ENCODE results near the gene CIRBP. TPM values are rescaled to one million over a fixed set of nuclear protein-coding genes. Genes with fewer than 3 reads are reported as not detected.
A peak's percentile ranks its signal among the peaks of the same experiment; 100 is the strongest.

Gene CIRBP
- total RNA-seq, 5 donors from 2014 or later (not counting 1 experiment from before 2014, with no cell fraction given): 477 to 682 (median 657) TPM

GRCh38 chr19:1313695-1314613 is 44.8 kb downstream of the CIRBP start:
- POLR2A ChIA-PET: no interaction called here
- Mint-ChIP-seq H3K4me3 (no peak overlapping the region), H3K27ac (no peak overlapping the region), H3K27me3 (peaks cover 13 to 35% of the 10 kb centered on the region in 2 donors), H3K36me3 (no peaks in the 10 kb centered on the region), H3K9me3 (no peaks in the 10 kb centered on the region), H3K4me1 (peaks cover 0 to 3% (median 0%) of the 10 kb centered on the region in 3 donors)
- Histone ChIP-seq H3K27me3 (replicated peaks in 1 of 2; ENCODE audit: control insufficient read depth in 2 of 2, extremely low read depth in 1 of 2, insufficient read depth in 2 of 2, low read length in 1 of 2) (peaks cover 0 to 85% of the 10 kb centered on the region in 2 experiments), H3K4me3 (ENCODE audit: control insufficient read depth in 1 of 2, extremely low read depth in 1 of 2, low read length in 1 of 2) (no peak overlapping the region), H3K4me1 (ENCODE audit: control insufficient read depth in 1 of 2, extremely low read depth in 1 of 2, insufficient read depth in 2 of 2, low read length in 2 of 2) (peaks cover 0 to 11% of the 10 kb centered on the region in 2 experiments), H3K36me3 (ENCODE audit: control insufficient read depth in 2 of 2, extremely low read depth in 1 of 2, insufficient read depth in 1 of 2, low read length in 1 of 2) (no peaks in the 10 kb centered on the region), H3K9me3 (no peaks in the 10 kb centered on the region), H3K27ac (ENCODE audit: low read length) (no peak overlapping the region)
- WGBS (ENCODE audit: insufficient coverage): 84% methylated on average over 29 of the region's 32 CpGs
- ATAC-seq (replicated peaks in 1 of 4) (no peak), DNase-seq (no peak)
- CTCF ChIA-PET: interaction anchor here in 1 of 2 donors (0.5 kb wide), 1 partner anchor 54 kb away, joined by 3 read pairs; no protein-coding TSS in a partner anchor

- no peaks in the 10 kb centered on the region for H3K36me3 ChIP-seq (ENCODE audit: control insufficient read depth in 2 of 2, extremely low read depth in 1 of 2, insufficient read depth in 1 of 2, low read length in 1 of 2)
- CTCF ChIA-PET: interaction anchor here in 1 of 2 donors (0.7 kb wide), 1 partner anchor 49 kb away, joined by 5 read pairs; no protein-coding TSS in a partner anchor
- no peak overlapping the region for H3K27ac ChIP-seq (ENCODE audit: low read length)
- Mint-ChIP-seq H3K27ac (no peak overlapping the region), H3K27me3 (peaks cover 13 to 45% of the 10 kb centered on the region in 2 donors), H3K9me3 (no peaks in the 10 kb centered on the region), H3K36me3 (no peaks in the 10 kb centered on the region), H3K4me1 (peaks cover 0 to 3% (median 0%) of the 10 kb centered on the region in 3 donors), H3K4me3 (peak overlapping the region in 1 of 3 donors; percentile 17)
- no peak overlapping the region for H3K4me3 ChIP-seq (ENCODE audit: control insufficient read depth in 1 of 2, extremely low read depth in 1 of 2, low read length in 1 of 2)
- H3K4me1 ChIP-seq (ENCODE audit: control insufficient read depth in 1 of 2, extremely low read depth in 1 of 2, insufficient read depth in 2 of 2, low read length in 2 of 2): peaks cover 0 to 13% of the 10 kb centered on the region in 2 experiments
- POLR2A ChIA-PET: no interaction called here
- 10% methylated on average over 53 of the region's 58 CpGs for WGBS (ENCODE audit: insufficient coverage)
- ATAC-seq (replicated peaks in 1 of 4) (peak; percentile 55 to 69 (median 62)), DNase-seq (peak in 9 of 35 experiments; percentile 8 to 44 (median 20))
- no peaks in the 10 kb centered on the region for H3K9me3 ChIP-seq
- H3K27me3 ChIP-seq (replicated peaks in 1 of 2; ENCODE audit: control insufficient read depth in 2 of 2, extremely low read depth in 1 of 2, insufficient read depth in 2 of 2, low read length in 1 of 2): peaks cover 0 to 85% of the 10 kb centered on the region in 2 experiments
Measured at GRCh38 chr19:1315470-1316166, 46.5 kb downstream of the CIRBP start.

GRCh38 chr19:1316466-1316865 is 47.3 kb downstream of the CIRBP start:
- POLR2A ChIA-PET: no interaction called here

GRCh38 chr19:1317274-1318003 is 48.3 kb downstream of the CIRBP start:
- H3K27ac ChIP-seq (ENCODE audit: low read length): no peak overlapping the region
- no peaks in the 10 kb centered on the region for H3K9me3 ChIP-seq
- Mint-ChIP-seq H3K27ac (no peak overlapping the region), H3K4me1 (peaks cover 0 to 3% (median under 1%) of the 10 kb centered on the region in 3 donors), H3K4me3 (no peak overlapping the region), H3K36me3 (no peaks in the 10 kb centered on the region), H3K9me3 (no peaks in the 10 kb centered on the region), H3K27me3 (peaks cover 18 to 53% of the 10 kb centered on the region in 2 donors)
- DNase-seq: no peak
- no peak overlapping the region for H3K4me3 ChIP-seq (ENCODE audit: control insufficient read depth in 1 of 2, extremely low read depth in 1 of 2, low read length in 1 of 2)
- H3K36me3 ChIP-seq (ENCODE audit: control insufficient read depth in 2 of 2, extremely low read depth in 1 of 2, insufficient read depth in 1 of 2, low read length in 1 of 2): no peaks in the 10 kb centered on the region
- H3K27me3 ChIP-seq (replicated peaks in 1 of 2; ENCODE audit: control insufficient read depth in 2 of 2, extremely low read depth in 1 of 2, insufficient read depth in 2 of 2, low read length in 1 of 2): peaks cover 0 to 82% of the 10 kb centered on the region in 2 experiments
- ChIA-PET POLR2A (no interaction called here), CTCF (interaction anchor here in 1 of 2 donors (0.6 kb wide), 1 partner anchor 411 kb away, joined by 3 read pairs; no protein-coding TSS in a partner anchor)
- 53% methylated on average over 8 of the region's 17 CpGs for WGBS (ENCODE audit: insufficient coverage)
- no peak for ATAC-seq (replicated peaks in 1 of 4)
- H3K4me1 ChIP-seq (ENCODE audit: control insufficient read depth in 1 of 2, extremely low read depth in 1 of 2, insufficient read depth in 2 of 2, low read length in 2 of 2): peaks cover 0 to 13% of the 10 kb centered on the region in 2 experiments

More at GRCh38 chr19:1316466-1316865, 47.3 kb downstream of the CIRBP start:
- Mint-ChIP-seq H3K36me3 (no peaks in the 10 kb centered on the region), H3K27me3 (peaks cover 17 to 48% of the 10 kb centered on the region in 2 donors), H3K9me3 (no peaks in the 10 kb centered on the region), H3K4me3 (peak overlapping the region in 1 of 3 donors; percentile 17), H3K27ac (no peak overlapping the region), H3K4me1 (peaks cover 0 to 3% (median 0%) of the 10 kb centered on the region in 3 donors)
- DNase-seq: no peak
- no peak overlapping the region for H3K27ac ChIP-seq (ENCODE audit: low read length)
- no peak overlapping the region for H3K4me3 ChIP-seq (ENCODE audit: control insufficient read depth in 1 of 2, extremely low read depth in 1 of 2, low read length in 1 of 2)
- H3K9me3 ChIP-seq: no peaks in the 10 kb centered on the region
- CTCF ChIA-PET: no interaction called here
- no peaks in the 10 kb centered on the region for H3K36me3 ChIP-seq (ENCODE audit: control insufficient read depth in 2 of 2, extremely low read depth in 1 of 2, insufficient read depth in 1 of 2, low read length in 1 of 2)
- 74% methylated on average over 12 of the region's 13 CpGs for WGBS (ENCODE audit: insufficient coverage)
- ATAC-seq (replicated peaks in 1 of 4): no peak
- peaks cover 0 to 13% of the 10 kb centered on the region in 2 experiments for H3K4me1 ChIP-seq (ENCODE audit: control insufficient read depth in 1 of 2, extremely low read depth in 1 of 2, insufficient read depth in 2 of 2, low read length in 2 of 2)
- peaks cover 0 to 81% of the 10 kb centered on the region in 2 experiments for H3K27me3 ChIP-seq (replicated peaks in 1 of 2; ENCODE audit: control insufficient read depth in 2 of 2, extremely low read depth in 1 of 2, insufficient read depth in 2 of 2, low read length in 1 of 2)

GRCh38 chr19:1318678-1319471 is 49.7 kb downstream of the CIRBP start:
- Mint-ChIP-seq H3K4me3 (no peak overlapping the region), H3K27me3 (peaks cover 24 to 63% of the 10 kb centered on the region in 2 donors), H3K36me3 (no peaks in the 10 kb centered on the region), H3K4me1 (peaks cover 0 to 7% (median 3%) of the 10 kb centered on the region in 3 donors), H3K27ac (no peak overlapping the region), H3K9me3 (no peaks in the 10 kb centered on the region)
- 50% methylated on average over 23 of the region's 46 CpGs for WGBS (ENCODE audit: insufficient coverage)
- Histone ChIP-seq H3K27ac (ENCODE audit: low read length) (no peak overlapping the region), H3K4me1 (ENCODE audit: control insufficient read depth in 1 of 2, extremely low read depth in 1 of 2, insufficient read depth in 2 of 2, low read length in 2 of 2) (peaks cover 0 to 13% of the 10 kb centered on the region in 2 experiments), H3K9me3 (no peaks in the 10 kb centered on the region), H3K27me3 (replicated peaks in 1 of 2; ENCODE audit: control insufficient read depth in 2 of 2, extremely low read depth in 1 of 2, insufficient read depth in 2 of 2, low read length in 1 of 2) (peaks cover 0 to 84% of the 10 kb centered on the region in 2 experiments), H3K36me3 (ENCODE audit: control insufficient read depth in 2 of 2, extremely low read depth in 1 of 2, insufficient read depth in 1 of 2, low read length in 1 of 2) (no peaks in the 10 kb centered on the region), H3K4me3 (ENCODE audit: control insufficient read depth in 1 of 2, extremely low read depth in 1 of 2, low read length in 1 of 2) (no peak overlapping the region)
- no peak for ATAC-seq (replicated peaks in 1 of 4)
- no peak for DNase-seq
- CTCF ChIA-PET: no interaction called here
- POLR2A ChIA-PET: no interaction called here

Data from T-cell (primary cell).